ENCODE measurements around the gene NET1. TPM values are rescaled to one million over a fixed set of nuclear protein-coding genes. Genes with fewer than 3 reads are reported as not detected.

The NET1 gene, protein sequence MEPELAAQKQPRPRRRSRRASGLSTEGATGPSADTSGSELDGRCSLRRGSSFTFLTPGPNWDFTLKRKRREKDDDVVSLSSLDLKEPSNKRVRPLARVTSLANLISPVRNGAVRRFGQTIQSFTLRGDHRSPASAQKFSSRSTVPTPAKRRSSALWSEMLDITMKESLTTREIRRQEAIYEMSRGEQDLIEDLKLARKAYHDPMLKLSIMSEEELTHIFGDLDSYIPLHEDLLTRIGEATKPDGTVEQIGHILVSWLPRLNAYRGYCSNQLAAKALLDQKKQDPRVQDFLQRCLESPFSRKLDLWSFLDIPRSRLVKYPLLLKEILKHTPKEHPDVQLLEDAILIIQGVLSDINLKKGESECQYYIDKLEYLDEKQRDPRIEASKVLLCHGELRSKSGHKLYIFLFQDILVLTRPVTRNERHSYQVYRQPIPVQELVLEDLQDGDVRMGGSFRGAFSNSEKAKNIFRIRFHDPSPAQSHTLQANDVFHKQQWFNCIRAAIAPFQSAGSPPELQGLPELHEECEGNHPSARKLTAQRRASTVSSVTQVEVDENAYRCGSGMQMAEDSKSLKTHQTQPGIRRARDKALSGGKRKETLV
- total RNA-seq (10 to 100 TPM; 13.3 to 26.2 (median 21.3) TPM), polyA plus RNA-seq (10 to 100 TPM in 2 of 3 donors, 1 to 10 TPM in 1; 8.7 to 14.1 (median 12.4) TPM)
- long read RNA-seq, donor 1, partial matches to known transcripts: 0 of 1 reads
- long read RNA-seq, donor 1, other reads (novel, unspliced or antisense): 0 of 1 reads
- long read RNA-seq, donor 2: 0 reads
- long read RNA-seq, donor 3, partial matches to known transcripts: 0 of 2 reads
- long read RNA-seq, donor 3, other reads (novel, unspliced or antisense): 0 of 2 reads
- long read RNA-seq, donor 4, partial matches to known transcripts: 0 of 4 reads
- long read RNA-seq, donor 4, other reads (novel, unspliced or antisense): 0 of 4 reads
- long read RNA-seq, donor 5, transcript NET1-202 (10 exons, 3,253 nt): major isoform, 6 of 13 reads
- long read RNA-seq, donor 5, partial matches to known transcripts: 1 of 13 reads
- long read RNA-seq, donor 5, other reads (novel, unspliced or antisense): 2 of 13 reads
- long read RNA-seq, donor 6, partial matches to known transcripts: 1 of 6 reads
- long read RNA-seq, donor 6, other reads (novel, unspliced or antisense): 2 of 6 reads
- long read RNA-seq, donor 7, partial matches to known transcripts: 0 of 1 reads
- long read RNA-seq, donor 7, other reads (novel, unspliced or antisense): 0 of 1 reads
- long read RNA-seq, donor 8, partial matches to known transcripts: 0 of 2 reads
- long read RNA-seq, donor 8, other reads (novel, unspliced or antisense): 0 of 2 reads
- long read RNA-seq, donor 9: 0 reads
- long read RNA-seq, donor 10: 0 reads

GRCh38 chr10:5412277-5412941, at the start of gene NET1:
Gene NET1, plus strand, starts transcription at chr10:5412557. Its CDS starts 136 bp downstream, at chr10:5412693.
- H3K4me1 ChIP-seq (replicated peaks in 1 of 2): peaks cover 0 to 4% of the 10 kb centered on the region in 2 donors
- intact Hi-C loops (cut with DNase I): no loop called here
- peaks cover 5% of the 10 kb centered on the region for H3K27me3 ChIP-seq
- H3K36me3 ChIP-seq (replicated peaks in 1 of 2): no peaks in the 10 kb centered on the region
- TF ChIP-seq, protein P1, sequence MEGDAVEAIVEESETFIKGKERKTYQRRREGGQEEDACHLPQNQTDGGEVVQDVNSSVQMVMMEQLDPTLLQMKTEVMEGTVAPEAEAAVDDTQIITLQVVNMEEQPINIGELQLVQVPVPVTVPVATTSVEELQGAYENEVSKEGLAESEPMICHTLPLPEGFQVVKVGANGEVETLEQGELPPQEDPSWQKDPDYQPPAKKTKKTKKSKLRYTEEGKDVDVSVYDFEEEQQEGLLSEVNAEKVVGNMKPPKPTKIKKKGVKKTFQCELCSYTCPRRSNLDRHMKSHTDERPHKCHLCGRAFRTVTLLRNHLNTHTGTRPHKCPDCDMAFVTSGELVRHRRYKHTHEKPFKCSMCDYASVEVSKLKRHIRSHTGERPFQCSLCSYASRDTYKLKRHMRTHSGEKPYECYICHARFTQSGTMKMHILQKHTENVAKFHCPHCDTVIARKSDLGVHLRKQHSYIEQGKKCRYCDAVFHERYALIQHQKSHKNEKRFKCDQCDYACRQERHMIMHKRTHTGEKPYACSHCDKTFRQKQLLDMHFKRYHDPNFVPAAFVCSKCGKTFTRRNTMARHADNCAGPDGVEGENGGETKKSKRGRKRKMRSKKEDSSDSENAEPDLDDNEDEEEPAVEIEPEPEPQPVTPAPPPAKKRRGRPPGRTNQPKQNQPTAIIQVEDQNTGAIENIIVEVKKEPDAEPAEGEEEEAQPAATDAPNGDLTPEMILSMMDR (IDR thresholded peaks at IDR 0.05): no peak
- TF ChIP-seq POLR2A (IDR thresholded peaks at IDR 0.05): peak in 1 of 2 donors; percentile 56
- no peaks in the 10 kb centered on the region for H3K9me3 ChIP-seq (replicated peaks in 1 of 3)
- H3K4me3 ChIP-seq: peak within 1 kb of the TSS; percentile 62 to 90 (median 80)
- peak; percentile 88 to 97 (median 94) for DNase-seq
- 0 to 1% (median 0%) methylated on average over 6 to 48 of the region's 48 CpGs for WGBS, 4 donors
- peak within 1 kb of the TSS in 3 of 5 donors; percentile 63 to 81 (median 65) for H3K27ac ChIP-seq

GRCh38 chr10:5362873-5363272, 49.5 kb upstream of the NET1 start:
- H3K9me3 ChIP-seq (replicated peaks in 1 of 3): no peaks in the 10 kb centered on the region
- no peak overlapping the region for H3K27ac ChIP-seq
- no peak for DNase-seq
- H3K4me3 ChIP-seq: no peak overlapping the region
- H3K4me1 ChIP-seq (replicated peaks in 1 of 2): no peaks in the 10 kb centered on the region
- TF ChIP-seq, protein P1 (IDR thresholded peaks at IDR 0.05): no peak
- TF ChIP-seq POLR2A (IDR thresholded peaks at IDR 0.05): no peak
- no peaks in the 10 kb centered on the region for H3K36me3 ChIP-seq (replicated peaks in 1 of 2)
- H3K27me3 ChIP-seq: peaks cover 7% of the 10 kb centered on the region
- intact Hi-C loops (cut with DNase I): no loop called here

DNA sequence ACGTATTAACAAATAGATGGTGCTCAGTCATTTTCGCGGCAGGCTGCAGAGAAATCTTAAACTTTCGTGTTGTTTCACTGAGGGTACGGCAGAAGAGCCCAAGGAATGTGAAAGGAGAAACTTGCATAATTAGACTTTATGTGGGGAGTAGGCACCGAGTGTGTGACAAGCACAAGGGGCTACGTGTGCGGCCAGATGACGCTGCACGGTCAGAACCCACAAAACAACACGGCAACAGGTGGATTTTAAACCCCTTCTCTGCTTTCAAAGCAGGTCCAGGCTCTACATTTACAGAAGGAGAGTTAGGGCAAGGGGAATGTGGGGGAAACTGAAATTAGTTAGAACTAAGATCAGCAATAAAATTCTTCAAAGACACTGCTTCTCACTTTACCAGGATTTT, 48.0 kb upstream of the NET1 start:
- H3K27me3 ChIP-seq: peaks cover 7% of the 10 kb centered on the region
- intact Hi-C loops (cut with DNase I): no loop called here

More for the DNA sequence above, 48.0 kb upstream of the NET1 start:
- TF ChIP-seq, protein P1 (IDR thresholded peaks at IDR 0.05): no peak
- no peak for TF ChIP-seq POLR2A (IDR thresholded peaks at IDR 0.05)
- 75 to 84% (median 82%) methylated on average over 11 of the region's 11 CpGs for WGBS, 4 donors
- no peaks in the 10 kb centered on the region for H3K4me1 ChIP-seq (replicated peaks in 1 of 2)
- H3K9me3 ChIP-seq (replicated peaks in 1 of 3): no peaks in the 10 kb centered on the region
- no peak for DNase-seq
- no peak overlapping the region for H3K4me3 ChIP-seq
- H3K27ac ChIP-seq: no peak overlapping the region
- no peaks in the 10 kb centered on the region for H3K36me3 ChIP-seq (replicated peaks in 1 of 2)

Data from adrenal gland (tissue), 19 donors.